CD4-positive, alpha-beta T cell treated with Interleukin-1 beta for 1 hour (primary cell): ENCODE results near the gene HOXC4.
A peak's percentile ranks its signal among the peaks of the same experiment; 100 is the strongest.
"Not testable (repeated sequence)": the region's sequence is repeated elsewhere in the genome, so short reads cannot be mapped to it uniquely, and the experiment has no call there.

Experiments
- DNase-seq, 2 donors: peaks; one replicate each; pipeline ENCODE4 v3.0.0-alpha.2; 2020 to 2022

The HOXC4 gene

GRCh38 chr12:54060174-54060974, 6.7 kb downstream of the HOXC4 start:
- no peak for DNase-seq

- no peak for DNase-seq
These were observed 7.5 kb downstream of the HOXC4 start for GRCh38 chr12:54060975-54061778.

- no peak for DNase-seq
These were observed 12.0 kb downstream of the HOXC4 start for GRCh38 chr12:54065677-54066076.

DNA sequence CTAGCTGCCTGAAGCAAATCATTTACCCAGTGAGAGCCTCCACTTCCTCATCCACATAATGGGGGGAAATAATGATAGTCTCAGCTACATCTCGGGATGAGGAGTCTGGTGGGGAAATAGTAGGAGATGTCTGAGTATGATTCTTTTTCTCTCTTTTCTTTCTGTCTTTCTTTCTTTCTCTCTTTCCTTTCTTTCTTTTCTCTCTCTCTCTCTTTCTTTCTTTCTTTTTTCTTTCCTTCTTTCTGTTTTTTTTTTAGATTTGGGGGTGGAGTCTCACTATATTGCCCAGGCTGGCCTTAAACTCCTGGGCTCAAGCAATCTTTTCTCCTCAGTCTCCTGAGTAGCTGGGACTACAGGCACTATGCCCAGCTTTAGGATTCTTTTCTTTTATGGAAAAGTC, 12.8 kb downstream of the HOXC4 start:
- no peak for DNase-seq

GRCh38 chr12:54068418-54069070, 14.9 kb downstream of the HOXC4 start:
- DNase-seq, result no peak

DNA sequence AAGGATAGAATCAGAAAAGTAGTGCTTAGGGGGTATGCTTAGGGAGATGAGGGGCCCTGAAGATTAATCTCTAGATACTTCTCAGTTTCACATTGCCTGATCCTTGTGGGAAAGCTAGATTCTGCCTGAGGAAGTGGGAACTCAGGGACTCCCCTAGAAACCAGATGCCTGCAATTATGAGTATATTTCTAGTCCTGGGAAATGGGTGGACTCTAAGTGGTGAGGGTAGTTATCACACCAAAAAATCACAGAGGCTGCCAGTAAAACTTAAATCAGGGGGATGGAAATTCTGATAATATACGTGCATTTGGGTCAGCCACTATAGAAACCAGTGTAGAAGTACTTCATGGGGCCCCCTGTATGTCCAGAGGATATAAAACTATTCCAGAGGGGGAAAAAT, 18.3 kb downstream of the HOXC4 start:
- DNase-seq, result no peak

- DNase-seq, result no peak
These were observed 20.7 kb downstream of the HOXC4 start for GRCh38 chr12:54074308-54074707.

- no peak for DNase-seq
These were observed 21.8 kb downstream of the HOXC4 start for GRCh38 chr12:54075409-54075808.

DNA sequence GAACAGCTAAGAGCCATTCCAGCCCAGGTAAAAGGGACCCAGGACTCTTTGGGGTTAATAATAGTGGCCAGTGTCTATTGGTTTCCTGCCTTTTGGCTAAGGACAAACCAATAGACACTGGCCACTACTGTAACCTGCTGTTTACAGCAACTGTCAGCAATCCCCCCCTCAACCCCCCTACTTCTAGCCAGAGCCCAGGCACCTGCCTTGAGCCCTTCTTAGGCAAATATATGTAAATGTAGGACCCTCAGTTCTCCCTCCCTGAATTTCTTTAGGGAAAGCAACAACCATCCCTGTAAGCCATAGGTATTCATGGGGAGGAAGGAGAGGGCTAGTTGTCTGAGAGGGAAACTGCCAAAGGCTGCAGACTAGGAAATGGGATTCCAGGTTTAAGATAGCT, 22.3 kb downstream of the HOXC4 start:
- no peak for DNase-seq

DNA sequence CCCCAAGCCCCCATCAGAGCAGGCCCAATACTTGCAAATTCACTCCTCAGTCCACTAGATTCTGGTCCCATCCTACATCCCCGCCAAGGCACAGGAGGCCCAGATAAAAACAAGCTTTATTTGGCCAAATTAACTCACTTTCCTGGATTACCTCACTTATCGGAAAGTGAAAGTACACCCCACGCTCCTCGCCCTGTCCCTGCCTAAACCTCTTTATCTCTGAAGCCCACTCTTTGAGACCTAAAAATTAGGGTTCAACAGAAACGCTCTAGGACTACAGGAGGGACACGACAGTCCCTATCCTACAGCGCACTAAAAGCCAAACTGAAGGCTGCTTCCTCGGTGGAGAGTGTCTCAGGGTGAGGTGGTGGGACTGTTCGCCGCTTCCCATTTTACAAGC, 24.2 kb downstream of the HOXC4 start:
- DNase-seq, result not testable (repeated sequence)

DNA sequence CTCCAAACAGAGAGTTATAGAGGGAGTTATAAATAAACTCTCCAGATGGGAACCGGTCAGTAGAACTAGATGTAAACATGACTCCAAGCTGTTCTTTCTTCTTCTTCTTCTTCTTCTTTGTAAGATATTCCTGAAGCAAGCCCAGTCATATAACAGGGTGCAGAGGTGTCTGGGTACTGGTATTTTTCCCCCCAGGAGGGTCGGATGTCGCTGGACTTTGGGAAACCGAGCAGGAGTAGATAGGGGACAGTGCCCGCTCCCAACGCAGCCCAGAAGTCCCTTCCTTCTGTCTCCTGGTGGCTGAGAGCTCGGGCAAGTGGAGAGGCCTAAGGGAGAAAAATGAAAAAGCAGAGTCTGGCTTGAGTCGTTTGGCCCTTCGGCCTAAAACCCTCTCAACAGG, 25.5 kb downstream of the HOXC4 start:
- DNase-seq, result not testable (repeated sequence)

DNA sequence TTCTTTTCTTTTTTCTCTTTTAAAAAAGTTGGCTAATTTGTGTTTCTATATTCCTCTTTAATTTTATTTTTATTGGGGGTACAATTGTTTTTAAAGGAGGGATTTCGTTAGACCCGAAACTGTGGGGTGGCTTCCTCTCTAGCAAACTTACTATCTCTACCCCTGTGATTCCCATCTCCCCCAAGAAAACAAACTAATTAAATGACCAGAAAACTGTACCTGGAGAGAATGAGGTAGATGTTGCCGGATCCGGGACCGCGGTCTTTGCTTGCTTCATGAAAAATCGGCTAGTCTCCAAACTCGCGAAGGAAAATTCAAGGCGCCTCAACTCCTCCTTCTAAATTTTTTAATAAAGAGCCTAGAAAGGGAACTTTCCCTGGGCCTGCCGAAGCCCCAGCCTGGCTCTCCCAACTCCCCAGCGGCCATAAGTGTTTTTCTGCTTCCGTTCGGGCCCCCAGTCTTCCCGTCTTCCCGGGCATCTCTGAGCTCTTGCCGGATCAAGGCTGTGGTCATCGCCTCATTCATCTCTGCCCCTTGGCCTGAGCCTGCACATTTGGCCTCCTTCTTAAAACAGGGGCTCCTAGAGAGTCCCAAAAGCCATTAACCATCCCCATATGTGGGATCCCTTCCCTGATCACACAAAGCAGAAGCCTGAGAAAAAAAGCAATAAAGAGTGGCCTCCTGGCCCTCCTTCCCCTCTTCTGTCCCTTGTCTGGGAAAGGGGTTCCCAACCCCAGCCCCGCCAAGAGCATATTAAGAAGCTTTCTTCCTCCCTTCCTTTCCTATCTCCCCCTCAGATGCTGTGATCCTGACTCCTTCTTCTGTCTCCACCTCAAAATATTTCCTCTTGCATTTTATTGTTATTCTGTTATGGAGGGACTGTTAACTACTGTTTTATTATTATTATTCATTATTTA, 26.6 kb downstream of the HOXC4 start:
- not testable (repeated sequence) for DNase-seq

- peak; percentile 34 to 39 for DNase-seq
These were observed 27.4 kb downstream of the HOXC4 start for GRCh38 chr12:54081053-54081514.

DNA sequence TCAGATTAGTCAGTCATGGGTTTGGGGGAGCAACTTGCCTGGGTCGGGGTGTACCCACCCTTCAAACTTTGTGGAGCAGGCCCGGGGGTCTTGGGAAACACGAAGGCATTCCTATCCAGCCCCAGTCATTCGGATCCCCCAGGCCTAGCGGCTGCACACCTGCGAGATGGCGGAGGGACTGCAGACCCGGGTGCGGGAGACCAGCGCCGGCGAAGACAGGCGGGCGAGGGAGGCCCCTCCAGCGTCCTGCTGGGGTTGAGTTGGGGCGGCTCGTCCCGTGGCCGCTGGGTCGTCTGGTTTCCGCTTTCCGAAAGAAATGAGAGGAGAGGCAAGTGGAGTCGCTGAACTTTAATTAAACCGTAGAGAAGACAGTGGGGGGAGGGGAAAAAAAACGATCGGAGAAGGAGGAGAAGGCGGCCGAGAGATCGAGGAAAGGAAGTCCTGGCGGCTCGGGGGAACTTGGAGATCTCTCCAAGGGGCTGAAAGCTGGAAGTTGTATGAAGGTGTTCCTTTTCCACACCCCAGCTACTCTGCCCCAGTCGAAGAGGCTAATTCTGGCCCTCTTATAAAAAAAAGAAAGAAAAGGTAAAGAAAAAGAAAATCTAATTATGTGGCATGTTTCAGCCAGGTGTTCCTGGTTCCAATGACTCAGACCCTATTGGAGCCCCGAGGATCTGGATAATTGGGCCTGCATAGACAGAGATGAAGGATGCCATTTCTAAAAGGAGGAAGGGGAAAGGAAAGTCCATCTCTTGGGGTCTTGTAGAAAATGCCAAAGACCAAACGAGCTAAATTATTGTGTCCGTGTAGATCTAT, 28.2 kb downstream of the HOXC4 start:
- DNase-seq, result peak; percentile 12 to 30

DNA sequence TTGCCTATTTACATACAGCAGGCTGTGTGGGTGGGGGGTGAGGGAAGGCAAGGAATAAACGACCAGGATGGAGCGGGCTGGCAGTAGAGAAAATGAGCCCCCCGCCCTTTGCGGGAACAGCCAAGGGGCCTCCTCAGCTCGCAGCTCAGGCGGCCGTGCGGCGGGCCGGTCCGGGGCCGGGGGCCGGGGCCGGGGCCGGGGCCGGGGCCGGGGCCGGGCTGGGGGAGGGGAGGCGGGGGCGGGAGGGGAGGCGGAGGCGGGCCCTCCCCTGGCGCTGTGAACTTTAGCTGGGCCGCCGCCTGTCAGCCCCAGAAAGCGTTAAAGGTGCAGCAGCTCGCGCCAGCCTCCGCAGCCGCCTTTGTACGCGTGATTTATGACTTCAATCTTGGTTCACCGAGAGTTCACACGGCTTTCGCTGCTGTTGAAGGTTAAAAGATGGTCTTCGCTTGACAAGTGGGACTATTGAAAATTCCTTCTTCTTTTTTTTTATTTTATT, 28.8 kb downstream of the HOXC4 start:
- DNase-seq, result peak; percentile 44 to 45

GRCh38 chr12:54088011-54088410, 34.4 kb downstream of the HOXC4 start:
- not testable (repeated sequence) for DNase-seq

GRCh38 chr12:54089465-54089864, 35.8 kb downstream of the HOXC4 start:
- not testable (repeated sequence) for DNase-seq

DNA sequence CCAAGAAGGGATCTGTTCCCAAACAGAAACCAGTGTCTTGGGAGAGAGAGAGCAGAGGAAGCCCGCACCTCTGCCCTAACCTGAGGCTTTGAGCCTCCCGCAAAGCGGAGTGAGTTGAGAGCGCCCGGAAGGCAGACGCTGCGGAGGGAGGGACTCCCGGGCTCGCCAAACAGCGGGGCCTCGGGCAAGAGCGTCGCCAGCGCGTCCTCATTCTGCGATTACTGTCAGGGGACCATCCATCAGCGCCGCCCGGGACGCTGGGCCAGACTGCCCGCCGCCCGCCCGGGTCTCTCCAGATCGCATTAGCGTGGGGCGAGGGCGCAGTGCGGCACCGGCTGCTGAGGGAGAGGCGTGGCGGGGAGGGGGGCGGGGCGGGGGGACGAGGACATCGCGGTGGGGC, 36.7 kb downstream of the HOXC4 start:
- DNase-seq, result not testable (repeated sequence)

DNA sequence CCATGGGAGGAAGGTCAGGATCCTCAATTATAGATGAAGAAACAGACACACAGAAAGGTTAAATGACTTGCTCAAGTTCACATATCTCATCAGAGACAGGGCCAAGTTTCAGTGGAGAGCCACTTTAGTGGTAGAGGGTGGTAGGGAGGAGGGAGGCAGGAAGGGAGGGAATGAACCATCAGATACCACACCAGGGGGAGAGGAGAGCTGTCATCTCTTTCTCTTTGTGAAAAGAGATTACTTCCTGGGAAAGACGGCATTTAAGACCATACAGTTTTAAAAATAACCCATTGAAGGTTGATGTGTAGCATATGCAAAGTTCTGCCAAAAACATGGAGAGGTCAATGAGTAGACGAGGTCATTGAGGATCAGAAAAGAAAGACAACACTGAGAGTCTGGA, 39.3 kb downstream of the HOXC4 start:
- DNase-seq, result not testable (repeated sequence)

GRCh38 chr12:54095928-54096327, 42.3 kb downstream of the HOXC4 start:
- DNase-seq, result not testable (repeated sequence)

- not testable (repeated sequence) for DNase-seq
These were observed 45.0 kb downstream of the HOXC4 start for GRCh38 chr12:54098644-54099043.
